ENCODE results near the gene COL26A1.

Gene COL26A1

GRCh38 chr7:101419831-101420230 lies 57.2 kb downstream of the COL26A1 start:
- TF ChIP-seq POLR2AphosphoS5 (IDR thresholded peaks at IDR 0.05; ENCODE audit: low read depth, low read length) = no peak
- TF ChIP-seq TAF1 (IDR thresholded peaks at IDR 0.05; ENCODE audit: borderline replicate concordance, insufficient read depth, low read length) = no peak
- no peak for TF ChIP-seq FOXP2 (optimal IDR thresholded peaks at IDR 0.05; ENCODE audit: borderline replicate concordance, extremely low read depth, extremely low read length, insufficient read depth)
- no peak for TF ChIP-seq SIN3A (IDR thresholded peaks at IDR 0.05; ENCODE audit: borderline replicate concordance, insufficient read depth, low read length)
- TF ChIP-seq, protein P1, sequence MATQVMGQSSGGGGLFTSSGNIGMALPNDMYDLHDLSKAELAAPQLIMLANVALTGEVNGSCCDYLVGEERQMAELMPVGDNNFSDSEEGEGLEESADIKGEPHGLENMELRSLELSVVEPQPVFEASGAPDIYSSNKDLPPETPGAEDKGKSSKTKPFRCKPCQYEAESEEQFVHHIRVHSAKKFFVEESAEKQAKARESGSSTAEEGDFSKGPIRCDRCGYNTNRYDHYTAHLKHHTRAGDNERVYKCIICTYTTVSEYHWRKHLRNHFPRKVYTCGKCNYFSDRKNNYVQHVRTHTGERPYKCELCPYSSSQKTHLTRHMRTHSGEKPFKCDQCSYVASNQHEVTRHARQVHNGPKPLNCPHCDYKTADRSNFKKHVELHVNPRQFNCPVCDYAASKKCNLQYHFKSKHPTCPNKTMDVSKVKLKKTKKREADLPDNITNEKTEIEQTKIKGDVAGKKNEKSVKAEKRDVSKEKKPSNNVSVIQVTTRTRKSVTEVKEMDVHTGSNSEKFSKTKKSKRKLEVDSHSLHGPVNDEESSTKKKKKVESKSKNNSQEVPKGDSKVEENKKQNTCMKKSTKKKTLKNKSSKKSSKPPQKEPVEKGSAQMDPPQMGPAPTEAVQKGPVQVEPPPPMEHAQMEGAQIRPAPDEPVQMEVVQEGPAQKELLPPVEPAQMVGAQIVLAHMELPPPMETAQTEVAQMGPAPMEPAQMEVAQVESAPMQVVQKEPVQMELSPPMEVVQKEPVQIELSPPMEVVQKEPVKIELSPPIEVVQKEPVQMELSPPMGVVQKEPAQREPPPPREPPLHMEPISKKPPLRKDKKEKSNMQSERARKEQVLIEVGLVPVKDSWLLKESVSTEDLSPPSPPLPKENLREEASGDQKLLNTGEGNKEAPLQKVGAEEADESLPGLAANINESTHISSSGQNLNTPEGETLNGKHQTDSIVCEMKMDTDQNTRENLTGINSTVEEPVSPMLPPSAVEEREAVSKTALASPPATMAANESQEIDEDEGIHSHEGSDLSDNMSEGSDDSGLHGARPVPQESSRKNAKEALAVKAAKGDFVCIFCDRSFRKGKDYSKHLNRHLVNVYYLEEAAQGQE (IDR thresholded peaks at IDR 0.05; ENCODE audit: insufficient read depth in 1 of 2, low read depth in 2 of 2, low read length in 2 of 2) = no peak

DNA sequence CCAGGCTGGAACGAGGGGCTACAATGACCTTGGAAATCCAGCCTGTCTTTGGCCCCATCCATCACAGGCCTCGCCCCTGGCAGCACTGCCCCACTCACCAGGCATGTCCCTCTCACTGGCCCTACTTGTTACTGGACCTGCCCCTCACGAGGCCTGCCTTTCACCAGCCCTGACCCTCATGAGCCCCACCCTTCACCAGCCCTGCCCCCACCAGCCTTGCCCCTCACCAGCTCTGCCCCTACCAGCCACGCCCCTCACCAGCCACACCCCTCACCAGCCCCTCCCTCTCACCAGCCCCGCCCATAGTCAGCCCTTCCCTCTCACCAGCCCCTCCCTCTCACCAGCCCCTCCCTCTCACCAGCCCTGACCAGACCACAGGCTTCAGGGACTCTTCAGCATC lies 57.8 kb downstream of the COL26A1 start:
- TF ChIP-seq FOXP2 (optimal IDR thresholded peaks at IDR 0.05; ENCODE audit: borderline replicate concordance, extremely low read depth, extremely low read length, insufficient read depth) = no peak

- TF ChIP-seq, protein P1 (IDR thresholded peaks at IDR 0.05; ENCODE audit: insufficient read depth in 1 of 2, low read depth in 2 of 2, low read length in 2 of 2) = no peak
- TF ChIP-seq TAF1 (IDR thresholded peaks at IDR 0.05; ENCODE audit: borderline replicate concordance, insufficient read depth, low read length) = no peak
- TF ChIP-seq POLR2AphosphoS5 (IDR thresholded peaks at IDR 0.05; ENCODE audit: low read depth, low read length) = no peak
Observed at GRCh38 chr7:101422356-101423195, 59.9 kb downstream of the COL26A1 start.

DNA sequence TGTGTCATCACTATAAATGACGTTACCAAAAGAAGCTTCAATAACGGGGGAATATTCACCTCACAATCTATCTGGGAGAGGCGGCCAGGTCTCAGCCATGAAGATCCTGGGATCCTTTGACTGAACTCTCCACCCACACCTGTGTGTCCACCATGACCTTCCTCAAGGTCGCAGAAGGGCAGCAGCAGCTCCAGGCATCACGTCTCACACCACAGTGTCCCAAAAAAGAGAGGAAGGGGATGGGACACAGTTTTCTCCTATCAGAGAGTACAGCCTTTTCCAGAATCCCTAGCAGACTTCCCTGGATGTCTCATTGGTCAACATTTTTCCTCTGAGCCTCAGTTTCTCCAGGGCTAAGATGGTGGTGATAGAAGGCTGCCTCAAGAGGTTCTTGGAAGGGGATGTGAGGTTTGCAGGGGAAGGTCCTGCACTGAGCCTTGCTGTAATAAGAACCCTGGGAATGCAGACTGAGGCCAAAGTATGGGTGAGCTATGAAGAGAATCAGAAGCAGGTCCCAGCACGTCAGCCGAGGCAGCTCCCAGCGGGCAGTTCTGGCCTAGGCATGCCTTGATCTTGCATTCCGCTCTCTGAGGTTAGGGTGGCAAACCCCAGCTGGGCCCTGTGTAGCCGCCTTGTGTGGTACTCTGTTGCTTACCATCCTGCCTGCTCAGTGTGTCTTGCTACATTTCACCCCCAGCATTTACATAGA lies 63.8 kb downstream of the COL26A1 start:
- TF ChIP-seq SIN3A (IDR thresholded peaks at IDR 0.05; ENCODE audit: borderline replicate concordance, insufficient read depth, low read length) = no peak
- TF ChIP-seq POLR2AphosphoS5 (IDR thresholded peaks at IDR 0.05; ENCODE audit: low read depth, low read length) = no peak
- TF ChIP-seq, protein P1 (IDR thresholded peaks at IDR 0.05; ENCODE audit: insufficient read depth in 1 of 2, low read depth in 2 of 2, low read length in 2 of 2) = no peak
- TF ChIP-seq FOXP2 (optimal IDR thresholded peaks at IDR 0.05; ENCODE audit: borderline replicate concordance, extremely low read depth, extremely low read length, insufficient read depth) = no peak
- no peak for TF ChIP-seq TAF1 (IDR thresholded peaks at IDR 0.05; ENCODE audit: borderline replicate concordance, insufficient read depth, low read length)

DNA sequence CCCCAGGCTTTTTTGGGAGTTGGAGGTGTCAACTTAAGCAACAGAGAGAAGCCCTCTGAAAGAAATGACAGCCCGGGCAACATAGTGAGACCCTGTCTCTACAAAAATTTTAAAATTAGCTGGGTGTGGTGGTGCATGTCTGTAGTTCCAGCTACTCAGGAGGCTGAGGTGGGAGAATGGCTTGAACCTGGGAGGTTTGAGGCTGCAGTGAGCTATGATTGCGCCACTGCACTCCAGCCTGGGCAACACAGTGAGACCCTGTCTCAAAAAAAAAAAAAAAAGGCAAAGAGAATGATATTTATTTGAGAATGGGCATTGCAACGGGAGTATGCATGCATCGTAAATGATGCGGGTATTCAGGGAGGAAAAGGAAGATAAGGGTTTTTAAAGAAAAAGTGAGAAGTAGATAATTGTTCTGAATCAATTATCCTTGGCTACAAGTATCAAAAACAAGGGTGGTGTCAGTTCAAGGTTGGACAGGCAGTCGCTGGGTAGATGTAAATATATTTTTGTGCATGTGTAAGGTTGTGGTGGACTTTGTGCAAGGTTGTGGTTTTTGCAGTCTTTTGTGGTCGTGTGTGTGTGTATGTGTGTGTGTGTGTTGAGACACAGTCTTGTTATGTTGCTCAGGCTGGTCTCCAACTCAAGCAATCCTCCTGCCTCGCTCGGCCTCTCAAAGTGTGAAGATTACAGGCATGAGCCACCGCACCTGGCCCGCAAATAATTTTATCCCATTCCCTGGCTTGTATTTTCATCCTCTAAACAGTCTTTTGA lies 65.6 kb downstream of the COL26A1 start:
- TF ChIP-seq TAF1 (IDR thresholded peaks at IDR 0.05; ENCODE audit: borderline replicate concordance, insufficient read depth, low read length) = no peak
- no peak for TF ChIP-seq POLR2AphosphoS5 (IDR thresholded peaks at IDR 0.05; ENCODE audit: low read depth, low read length)
- TF ChIP-seq, protein P1 (IDR thresholded peaks at IDR 0.05; ENCODE audit: insufficient read depth in 1 of 2, low read depth in 2 of 2, low read length in 2 of 2) = no peak
- TF ChIP-seq FOXP2 (optimal IDR thresholded peaks at IDR 0.05; ENCODE audit: borderline replicate concordance, extremely low read depth, extremely low read length, insufficient read depth) = no peak
- no peak for TF ChIP-seq SIN3A (IDR thresholded peaks at IDR 0.05; ENCODE audit: borderline replicate concordance, insufficient read depth, low read length)

All from PFSK-1 (cell line).